ENCODE data around the gene CCN5.
A peak's percentile ranks its signal among the peaks of the same experiment; 100 is the strongest.

CCN5 gene

GRCh38 chr20:44756011-44756688, 41.0 kb downstream of the CCN5 start:
- TF ChIP-seq ZNF350 (tag by site-specific recombination; IDR thresholded peaks at IDR 0.05): no peak
- no peak for TF ChIP-seq ZBTB49 (tag by site-specific recombination; IDR thresholded peaks at IDR 0.05; ENCODE audit: low read depth)
- TF ChIP-seq ZNF664 (tag by site-specific recombination; IDR thresholded peaks at IDR 0.05): no peak
- TF ChIP-seq ZNF837 (tag by site-specific recombination; IDR thresholded peaks at IDR 0.05): no peak
- no peak for TF ChIP-seq ZNF704 (tag by site-specific recombination; IDR thresholded peaks at IDR 0.05)
- no peak for TF ChIP-seq ZBTB6 (tag by site-specific recombination; IDR thresholded peaks at IDR 0.05)
- TF ChIP-seq ZNF645 (tag by site-specific recombination; IDR thresholded peaks at IDR 0.05): no peak
- TF ChIP-seq ZNF548 (tag by site-specific recombination; IDR thresholded peaks at IDR 0.05): no peak
- no peak for TF ChIP-seq GFI1B (tag by site-specific recombination; IDR thresholded peaks at IDR 0.05)
- no peak for TF ChIP-seq ZNF416 (tag by site-specific recombination; IDR thresholded peaks at IDR 0.05)
- ChIA-PET POLR2A (no interaction called here), CTCF (interaction anchor here (1.1 to 1.5 kb wide), 3 partner anchors 8 to 10 kb away, joined by 3 to 5 read pairs (median 3); no protein-coding TSS in a partner anchor)
- H3K4me1 ChIP-seq (ENCODE audit: control insufficient read depth, insufficient read depth, low read length): no peaks in the 10 kb centered on the region
- H3K36me3 ChIP-seq (ENCODE audit: control insufficient read depth in 2 of 2, insufficient read depth in 1 of 2, low read length in 2 of 2): peaks cover 0 to 9% of the 10 kb centered on the region in 2 experiments; a peak in 1 of 3 replicates
- H3K27ac ChIP-seq (ENCODE audit: extremely low read depth, low read depth, low read length): no peak overlapping the region
- no peaks in the 10 kb centered on the region for H3K9me3 ChIP-seq (ENCODE audit: control insufficient read depth, insufficient read depth, low read depth, low read length)
- no peak overlapping the region for H3K4me3 ChIP-seq (ENCODE audit: low read depth, low read length)

GRCh38 chr20:44756956-44757355, 41.8 kb downstream of the CCN5 start:
- no peak overlapping the region for H3K27ac ChIP-seq (ENCODE audit: extremely low read depth, low read depth, low read length)
- no peak for TF ChIP-seq ZNF211 (tag by site-specific recombination; IDR thresholded peaks at IDR 0.05; ENCODE audit: low read depth)
- TF ChIP-seq ZSCAN30 (tag by site-specific recombination; IDR thresholded peaks at IDR 0.05): no peak
- no peak for TF ChIP-seq YY2 (tag by site-specific recombination; IDR thresholded peaks at IDR 0.05)
- 0 out of 2 replicates have a peak, but pooled peaks have one; percentile 10 for TF ChIP-seq GLIS2 (tag by site-specific recombination; IDR thresholded peaks at IDR 0.05)
- H3K9me3 ChIP-seq (ENCODE audit: control insufficient read depth, insufficient read depth, low read depth, low read length): no peaks in the 10 kb centered on the region
- peaks cover 0 to 9% of the 10 kb centered on the region in 2 experiments; a peak in 1 of 3 replicates for H3K36me3 ChIP-seq (ENCODE audit: control insufficient read depth in 2 of 2, insufficient read depth in 1 of 2, low read length in 2 of 2)
- ChIA-PET CTCF (interaction anchor here (1.0 to 2.1 kb wide), 3 partner anchors 9 to 87 kb away, joined by 3 to 11 read pairs (median 5); no protein-coding TSS in a partner anchor), POLR2A (no interaction called here)
- H3K4me1 ChIP-seq (ENCODE audit: control insufficient read depth, insufficient read depth, low read length): no peaks in the 10 kb centered on the region
- H3K4me3 ChIP-seq (ENCODE audit: low read depth, low read length): no peak overlapping the region
